ENCODE measurements around the gene VRK1. TPM values are rescaled to one million over a fixed set of nuclear protein-coding genes. Genes with fewer than 3 reads are reported as not detected.

VRK1 gene
- polyA plus RNA-seq, 1 of the 3 experiments (the other 2 are of a cell fraction): 9.1 TPM

GRCh38 chr14:96848011-96848410 lies 50.8 kb downstream of the VRK1 start:
- no peaks in the 10 kb centered on the region for H3K79me2 ChIP-seq (ENCODE audit: insufficient read depth)
- H3K36me3 ChIP-seq (replicated peaks in 1 of 2; ENCODE audit: control insufficient read depth in 1 of 2, insufficient read depth in 2 of 2, low read length in 1 of 2): peaks cover 5 to 12% of the 10 kb centered on the region in 2 experiments
- no peak for TF ChIP-seq EP300 (IDR thresholded peaks at IDR 0.05; ENCODE audit: borderline replicate concordance in 1 of 2, low read depth in 1 of 2, low read length in 1 of 2)
- no peak for TF ChIP-seq YY1 (IDR thresholded peaks at IDR 0.05; ENCODE audit: low read depth)
- TF ChIP-seq POLR2AphosphoS5 (IDR thresholded peaks at IDR 0.05; ENCODE audit: low read depth, low read length): no peak
- TF ChIP-seq GATA2 (CRISPR knock-in tag; IDR thresholded peaks at IDR 0.05): no peak
- no peak for TF ChIP-seq FOSL2 (IDR thresholded peaks at IDR 0.05; ENCODE audit: borderline replicate concordance, low read depth)
- TF ChIP-seq USF1 (IDR thresholded peaks at IDR 0.05; ENCODE audit: borderline replicate concordance, low read depth): no peak
- no peak for TF ChIP-seq GABPA (IDR thresholded peaks at IDR 0.05; ENCODE audit: low read depth)
- TF ChIP-seq ELF1 (IDR thresholded peaks at IDR 0.05): no peak
- TF ChIP-seq NRF1 (IDR thresholded peaks at IDR 0.05; ENCODE audit: low read depth, low read length): no peak
- TF ChIP-seq RCOR1 (IDR thresholded peaks at IDR 0.05; ENCODE audit: low read length): no peak
- TF ChIP-seq REST (IDR thresholded peaks at IDR 0.05; ENCODE audit: low read depth, low read length): no peak
- no peak for TF ChIP-seq TCF12 (IDR thresholded peaks at IDR 0.05)
- no peak for TF ChIP-seq MAX (IDR thresholded peaks at IDR 0.05; ENCODE audit: low read depth)
- TF ChIP-seq TEAD4 (IDR thresholded peaks at IDR 0.05; ENCODE audit: borderline replicate concordance, insufficient read depth): no peak
- TF ChIP-seq SIN3A (IDR thresholded peaks at IDR 0.05; ENCODE audit: borderline replicate concordance, low read depth, low read length): no peak
- no peak for TF ChIP-seq RXRA (IDR thresholded peaks at IDR 0.05; ENCODE audit: borderline replicate concordance, low read depth)
- no peak for TF ChIP-seq SMC3 (IDR thresholded peaks at IDR 0.05; ENCODE audit: low read depth, low read length)
- TF ChIP-seq IRF3 (IDR thresholded peaks at IDR 0.05; ENCODE audit: low read depth, low read length): no peak
- no peak for TF ChIP-seq FOXM1 (IDR thresholded peaks at IDR 0.05; ENCODE audit: low read depth)
- no peak for TF ChIP-seq NFIC (IDR thresholded peaks at IDR 0.05; ENCODE audit: borderline replicate concordance)
- peaks cover 0 to 8% of the 10 kb centered on the region in 2 experiments; a peak in 1 of 4 replicates for H3K4me1 ChIP-seq (ENCODE audit: control insufficient read depth in 1 of 2, insufficient read depth in 2 of 2, low read depth in 1 of 2, low read length in 1 of 2)
- H3K9ac ChIP-seq: no peak overlapping the region
- H2AFZ ChIP-seq (ENCODE audit: low read depth): no peak overlapping the region
- 95% methylated on average over 4 of the region's 4 CpGs for WGBS (ENCODE audit: low lambda C conversion rate)
- no peaks in the 10 kb centered on the region for H3K9me2 ChIP-seq
- ChIA-PET CTCF (interaction anchor here (1.1 to 1.2 kb wide), 2 partner anchors 263 to 275 kb away, joined by 3 read pairs; no protein-coding TSS in a partner anchor), POLR2A (no interaction called here)
- no peaks in the 10 kb centered on the region for H3K9me3 ChIP-seq
- H3K4me2 ChIP-seq: no peak overlapping the region
- no peaks in the 10 kb centered on the region for H3K27me3 ChIP-seq (ENCODE audit: insufficient read depth)
- DNase-seq: no peak
- H3F3A ChIP-seq (replicated peaks; ENCODE audit: insufficient read depth): no peaks in the 10 kb centered on the region
- H3K4me3 ChIP-seq (ENCODE audit: low read depth in 2 of 2, low read length in 1 of 2): no peak overlapping the region
- H3K27ac ChIP-seq (ENCODE audit: low read depth in 2 of 2, low read length in 1 of 2): no peak overlapping the region
- H4K20me1 ChIP-seq (ENCODE audit: insufficient read depth): no peaks in the 10 kb centered on the region

Data from SK-N-SH (cell line).